HG03097 (cell line): ENCODE results near the gene PRICKLE3.

Experiments used
- ATAC-seq: cut with Tn5 transposase; IDR thresholded peaks from one replicate; pipeline ENCODE4 v1.9.1; 2021; ENCODE audit not compliant: unreplicated experiment, low FRiP score

Gene PRICKLE3

GRCh38 chrX:49186125-49187027 is at the start of gene PRICKLE3:
Gene PRICKLE3 (minus strand): TSS chrX:49186373. CDS start chrX:49186297, 76 bp downstream.
- no peak for ATAC-seq

GRCh38 chrX:49233887-49234555 is 47.8 kb upstream of the PRICKLE3 start:
- no peak for ATAC-seq

- ATAC-seq: no peak
These were observed 47.0 kb upstream of the PRICKLE3 start, which contains the start of gene CACNA1F for GRCh38 chrX:49233176-49233575. Gene CACNA1F (minus strand): TSS chrX:49233340. CDS start chrX:49233309, 31 bp downstream.

- ATAC-seq: no peak
These were observed 46.4 kb upstream of the PRICKLE3 start for GRCh38 chrX:49232525-49232924.

GRCh38 chrX:49231333-49232000 is 45.3 kb upstream of the PRICKLE3 start:
- no peak for ATAC-seq

- ATAC-seq: peak; percentile 44
These were observed 44.5 kb upstream of the PRICKLE3 start for GRCh38 chrX:49230500-49231232.

- no peak for ATAC-seq
These were observed 42.0 kb upstream of the PRICKLE3 start for GRCh38 chrX:49228185-49228584.

- ATAC-seq: no peak
These were observed 41.6 kb upstream of the PRICKLE3 start for GRCh38 chrX:49227726-49228125.

GRCh38 chrX:49226946-49227345 is 40.8 kb upstream of the PRICKLE3 start:
- ATAC-seq: no peak

- no peak for ATAC-seq
These were observed 39.7 kb upstream of the PRICKLE3 start for GRCh38 chrX:49225858-49226257.

GRCh38 chrX:49221868-49222267 is 35.7 kb upstream of the PRICKLE3 start:
- ATAC-seq: no peak

GRCh38 chrX:49220100-49220499 is 33.9 kb upstream of the PRICKLE3 start:
- no peak for ATAC-seq

- no peak for ATAC-seq
These were observed 28.9 kb upstream of the PRICKLE3 start for GRCh38 chrX:49214996-49215526.

GRCh38 chrX:49214416-49214815 is 28.2 kb upstream of the PRICKLE3 start:
- ATAC-seq: no peak

GRCh38 chrX:49212861-49213260 is 26.7 kb upstream of the PRICKLE3 start:
- ATAC-seq: no peak

- no peak for ATAC-seq
These were observed 26.0 kb upstream of the PRICKLE3 start for GRCh38 chrX:49212209-49212608.

- ATAC-seq: no peak
These were observed 24.9 kb upstream of the PRICKLE3 start for GRCh38 chrX:49211074-49211473.

- ATAC-seq: no peak
These were observed 24.2 kb upstream of the PRICKLE3 start for GRCh38 chrX:49210406-49210805.

- ATAC-seq: no peak
These were observed 23.5 kb upstream of the PRICKLE3 start for GRCh38 chrX:49209434-49210251.
